ENCODE results near the gene GLB1L3.

Gene GLB1L3

DNA sequence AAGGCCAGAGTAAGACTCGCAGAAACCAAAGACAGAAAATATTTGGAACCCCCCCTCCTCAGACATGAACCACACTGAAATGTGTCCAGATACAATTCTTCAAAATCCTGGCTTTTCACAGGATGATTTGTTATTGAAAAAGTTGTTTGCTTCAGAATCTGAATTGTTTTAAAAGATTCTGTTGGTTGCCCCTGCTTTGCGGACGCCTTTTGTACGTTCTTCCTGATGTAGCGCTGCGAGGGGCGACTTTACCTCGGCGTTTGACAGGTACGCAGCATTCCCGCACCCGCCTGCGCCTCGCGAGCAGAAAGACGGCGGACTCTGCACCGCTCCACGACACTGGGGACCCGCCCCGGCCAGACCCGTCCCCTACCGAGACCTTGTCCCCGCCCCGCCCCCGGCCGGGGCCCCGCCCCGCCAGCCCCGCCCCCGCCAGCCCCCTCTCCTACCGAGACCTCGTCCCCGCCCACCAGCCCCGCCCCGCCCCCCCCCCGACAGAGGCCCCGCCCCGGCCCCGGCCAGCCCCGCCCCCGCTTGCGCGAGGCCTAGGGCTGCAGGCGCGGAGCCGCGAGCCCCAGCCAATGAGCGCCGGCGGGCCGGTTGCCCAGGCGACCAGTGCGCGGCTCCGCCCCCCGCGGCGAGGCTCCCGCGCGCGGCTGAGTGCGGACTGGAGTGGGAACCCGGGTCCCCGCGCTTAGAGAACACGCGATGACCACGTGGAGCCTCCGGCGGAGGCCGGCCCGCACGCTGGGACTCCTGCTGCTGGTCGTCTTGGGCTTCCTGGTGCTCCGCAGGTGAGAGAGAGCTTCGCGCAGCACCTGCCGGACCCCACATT lies 55.4 kb downstream of the GLB1L3 start, which contains the start of gene GLB1L2:
Gene GLB1L2, plus strand, starts transcription at position 635 of the 835 bp plus-strand sequence. Its CDS starts 74 bp downstream, at position 709.
- Histone ChIP-seq H3K27me3 (ENCODE audit: control insufficient read depth, insufficient read depth, low read length) (peaks cover 27% of the 10 kb centered on the region), H3K4me2 (ENCODE audit: low read length) (peak within 1 kb of the TSS; percentile 74), H3K9ac (ENCODE audit: low read depth, low read length) (no peak within 1 kb of the TSS), H3K4me3 (ENCODE audit: low read length) (peak within 1 kb of the TSS; percentile 47), H3K4me1 (ENCODE audit: control insufficient read depth, insufficient read depth, low read length) (peaks cover 4% of the 10 kb centered on the region), H3K36me3 (ENCODE audit: insufficient read depth, low read length) (no peaks in the 10 kb centered on the region), H3K9me3 (replicated peaks; ENCODE audit: low read length) (no peaks in the 10 kb centered on the region)

DNA sequence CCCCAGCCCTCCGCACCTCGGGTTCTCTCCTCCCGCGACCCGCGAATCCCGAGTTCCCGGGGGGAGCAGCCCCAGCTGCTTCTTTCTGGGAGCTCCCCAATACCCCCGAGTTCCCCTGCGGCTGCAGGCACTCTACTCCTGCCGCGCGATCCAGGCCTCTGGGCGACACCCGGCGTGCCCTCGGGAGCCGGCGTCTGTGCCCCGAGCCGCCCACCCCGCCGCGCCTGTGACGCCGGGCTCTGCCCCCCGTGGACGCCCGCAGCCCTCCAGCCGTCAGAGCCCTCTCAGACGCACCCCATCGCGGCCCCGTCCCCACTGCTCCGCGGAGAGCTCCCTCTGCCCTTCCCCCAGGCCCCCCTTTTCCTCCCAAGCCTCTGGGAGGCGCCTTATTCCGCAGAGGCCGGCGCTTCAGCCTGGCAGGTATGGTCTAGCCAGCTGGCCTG lies 56.0 kb downstream of the GLB1L3 start:
- H3K9ac ChIP-seq (ENCODE audit: low read depth, low read length): no peak overlapping the region
- H3K4me1 ChIP-seq (ENCODE audit: control insufficient read depth, insufficient read depth, low read length): peaks cover 4% of the 10 kb centered on the region
- peaks cover 27% of the 10 kb centered on the region for H3K27me3 ChIP-seq (ENCODE audit: control insufficient read depth, insufficient read depth, low read length)
- H3K4me3 ChIP-seq (ENCODE audit: low read length): peak overlapping the region; percentile 47
- H3K9me3 ChIP-seq (replicated peaks; ENCODE audit: low read length): no peaks in the 10 kb centered on the region
- H3K36me3 ChIP-seq (ENCODE audit: insufficient read depth, low read length): no peaks in the 10 kb centered on the region
- H3K4me2 ChIP-seq (ENCODE audit: low read length): peak overlapping the region; percentile 74

DNA sequence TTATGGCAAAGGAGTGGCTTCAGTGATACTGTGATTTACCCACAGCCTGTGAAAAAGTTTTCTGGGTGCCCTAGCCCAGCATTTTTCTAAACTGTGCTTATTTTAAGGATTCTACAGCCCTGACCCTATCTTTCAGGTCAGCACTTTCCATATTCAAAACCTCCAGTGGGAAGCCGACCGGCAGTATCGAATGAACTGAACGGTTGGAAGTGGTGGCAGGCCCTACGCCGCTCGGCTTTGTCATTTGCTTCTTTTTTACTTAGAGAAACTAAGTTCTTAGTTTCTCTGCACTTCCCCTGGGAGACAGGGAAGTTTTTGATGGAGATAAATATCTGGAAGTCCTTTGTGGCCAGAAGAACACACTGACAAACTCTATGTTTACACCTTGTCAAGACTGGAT lies 56.6 kb downstream of the GLB1L3 start:
- H3K4me2 ChIP-seq (ENCODE audit: low read length): no peak overlapping the region
- no peaks in the 10 kb centered on the region for H3K9me3 ChIP-seq (replicated peaks; ENCODE audit: low read length)
- no peak overlapping the region for H3K4me3 ChIP-seq (ENCODE audit: low read length)
- no peak overlapping the region for H3K9ac ChIP-seq (ENCODE audit: low read depth, low read length)
- peaks cover 4% of the 10 kb centered on the region for H3K4me1 ChIP-seq (ENCODE audit: control insufficient read depth, insufficient read depth, low read length)
- H3K36me3 ChIP-seq (ENCODE audit: insufficient read depth, low read length): no peaks in the 10 kb centered on the region
- peaks cover 27% of the 10 kb centered on the region for H3K27me3 ChIP-seq (ENCODE audit: control insufficient read depth, insufficient read depth, low read length)

DNA sequence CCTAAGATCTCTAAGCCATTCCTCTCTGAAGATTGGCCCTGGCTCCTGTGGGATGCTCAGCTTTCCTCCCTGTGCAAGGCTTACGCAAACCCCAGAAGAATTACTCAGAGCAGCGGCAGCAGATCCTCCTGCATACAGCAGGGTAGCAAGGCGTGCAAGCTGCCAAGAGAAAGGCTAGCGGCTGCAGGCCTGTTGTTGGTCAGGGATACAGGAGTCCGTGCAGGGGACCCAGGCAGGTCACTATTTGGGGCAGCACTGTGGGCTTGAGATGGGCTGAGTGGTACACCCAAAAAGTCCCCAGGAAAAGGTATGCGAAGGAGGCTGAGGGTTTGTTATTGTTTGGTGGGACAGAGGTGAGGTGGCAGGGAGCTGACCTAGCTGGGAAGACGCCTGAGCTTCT lies 57.1 kb downstream of the GLB1L3 start:
- H3K36me3 ChIP-seq (ENCODE audit: insufficient read depth, low read length): no peaks in the 10 kb centered on the region
- no peak overlapping the region for H3K9ac ChIP-seq (ENCODE audit: low read depth, low read length)
- no peaks in the 10 kb centered on the region for H3K9me3 ChIP-seq (replicated peaks; ENCODE audit: low read length)
- H3K4me3 ChIP-seq (ENCODE audit: low read length): no peak overlapping the region
- H3K4me2 ChIP-seq (ENCODE audit: low read length): no peak overlapping the region
- H3K27me3 ChIP-seq (ENCODE audit: control insufficient read depth, insufficient read depth, low read length): peaks cover 27% of the 10 kb centered on the region
- peaks cover 4% of the 10 kb centered on the region for H3K4me1 ChIP-seq (ENCODE audit: control insufficient read depth, insufficient read depth, low read length)

DNA sequence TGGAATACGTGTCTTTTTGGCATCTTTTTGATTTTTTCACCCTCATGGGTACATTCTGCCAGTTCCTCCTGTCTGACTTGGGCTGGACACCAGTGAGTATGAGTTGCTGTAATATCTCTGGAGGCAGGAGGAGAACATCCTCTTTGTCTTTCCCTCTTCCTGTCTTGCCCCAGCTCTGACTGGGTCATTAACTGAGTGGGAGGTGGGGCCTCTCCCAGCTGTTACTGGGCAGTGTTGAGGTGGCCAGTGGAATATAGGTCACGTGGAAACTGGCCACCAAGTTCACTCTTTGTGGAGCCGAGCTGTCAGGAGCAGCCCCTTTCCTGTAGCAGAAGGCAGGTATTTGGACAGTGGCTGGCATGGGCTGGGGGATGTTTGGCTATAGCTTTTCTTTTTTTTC lies 57.8 kb downstream of the GLB1L3 start:
- Histone ChIP-seq H3K4me3 (ENCODE audit: low read length) (no peak overlapping the region), H3K9me3 (replicated peaks; ENCODE audit: low read length) (no peaks in the 10 kb centered on the region), H3K9ac (ENCODE audit: low read depth, low read length) (no peak overlapping the region), H3K4me1 (ENCODE audit: control insufficient read depth, insufficient read depth, low read length) (peaks cover 4% of the 10 kb centered on the region), H3K27me3 (ENCODE audit: control insufficient read depth, insufficient read depth, low read length) (peaks cover 27% of the 10 kb centered on the region), H3K4me2 (ENCODE audit: low read length) (no peak overlapping the region), H3K36me3 (ENCODE audit: insufficient read depth, low read length) (no peaks in the 10 kb centered on the region)

DNA sequence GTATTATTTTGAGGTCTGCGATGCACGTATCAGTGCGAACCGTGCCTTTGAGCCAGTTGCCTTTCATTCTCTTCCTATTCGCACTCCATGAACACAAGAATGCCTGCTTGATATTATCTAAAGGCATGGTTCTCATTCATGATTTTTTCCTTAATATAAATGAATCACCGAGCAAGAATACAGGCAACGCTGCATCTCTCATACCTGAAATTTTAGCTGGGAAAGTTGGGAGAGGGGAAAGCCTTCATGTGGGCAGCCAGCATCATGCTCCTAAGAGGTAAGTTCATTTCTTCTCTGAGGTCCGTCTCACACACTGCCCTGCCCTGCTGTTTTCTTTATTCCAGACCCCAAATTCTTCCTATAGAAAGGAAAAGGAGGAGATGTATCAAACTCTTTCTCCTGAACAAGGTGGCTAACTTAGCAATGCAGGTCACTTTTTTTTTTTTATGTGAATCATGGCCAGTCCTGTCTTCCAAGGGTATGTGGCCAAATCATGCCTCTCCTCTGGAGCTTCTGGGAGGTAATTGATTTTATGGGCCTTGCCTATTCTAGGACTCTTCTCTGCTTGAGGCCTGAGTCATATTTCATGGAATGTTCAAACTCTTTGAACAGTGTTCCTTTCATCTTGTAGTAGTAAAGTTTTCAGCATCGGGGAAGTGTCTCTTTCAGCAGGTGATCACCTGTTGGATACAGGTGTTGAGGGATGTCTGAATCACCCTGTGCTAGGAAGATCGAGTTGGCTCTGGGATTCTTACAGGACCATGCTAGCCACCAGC lies 58.8 kb downstream of the GLB1L3 start:
- Histone ChIP-seq H3K4me2 (ENCODE audit: low read length) (no peak overlapping the region), H3K36me3 (ENCODE audit: insufficient read depth, low read length) (no peaks in the 10 kb centered on the region), H3K4me1 (ENCODE audit: control insufficient read depth, insufficient read depth, low read length) (peaks cover 4% of the 10 kb centered on the region), H3K9ac (ENCODE audit: low read depth, low read length) (no peak overlapping the region), H3K9me3 (replicated peaks; ENCODE audit: low read length) (no peaks in the 10 kb centered on the region), H3K4me3 (ENCODE audit: low read length) (no peak overlapping the region), H3K27me3 (ENCODE audit: control insufficient read depth, insufficient read depth, low read length) (peaks cover 27% of the 10 kb centered on the region)

DNA sequence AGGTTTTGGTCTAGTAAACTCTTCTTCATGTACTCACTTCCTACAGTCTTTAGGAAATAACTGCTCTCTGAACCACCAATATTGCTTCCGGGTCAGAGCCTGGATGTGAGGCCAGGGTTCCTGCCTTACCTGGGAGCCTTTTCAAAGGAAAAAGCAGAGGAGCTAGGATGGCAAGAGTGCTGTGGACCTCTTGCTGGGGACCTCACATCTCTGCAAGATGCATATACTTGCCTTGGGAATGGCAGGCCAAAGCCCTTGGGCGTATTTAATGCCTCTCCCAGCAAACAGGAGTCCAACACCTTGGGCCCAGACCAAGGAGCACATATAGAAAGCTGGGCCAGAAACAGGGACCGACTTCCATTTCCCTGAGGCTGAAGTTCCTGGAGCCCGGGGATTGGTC lies 60.9 kb downstream of the GLB1L3 start:
- peaks cover 11% of the 10 kb centered on the region for H3K27me3 ChIP-seq (ENCODE audit: control insufficient read depth, insufficient read depth, low read length)
- no peak overlapping the region for H3K4me3 ChIP-seq (ENCODE audit: low read length)
- H3K4me1 ChIP-seq (ENCODE audit: control insufficient read depth, insufficient read depth, low read length): peaks cover 1% of the 10 kb centered on the region
- no peaks in the 10 kb centered on the region for H3K36me3 ChIP-seq (ENCODE audit: insufficient read depth, low read length)
- no peak overlapping the region for H3K9ac ChIP-seq (ENCODE audit: low read depth, low read length)
- H3K4me2 ChIP-seq (ENCODE audit: low read length): no peak overlapping the region
- no peaks in the 10 kb centered on the region for H3K9me3 ChIP-seq (replicated peaks; ENCODE audit: low read length)

DNA sequence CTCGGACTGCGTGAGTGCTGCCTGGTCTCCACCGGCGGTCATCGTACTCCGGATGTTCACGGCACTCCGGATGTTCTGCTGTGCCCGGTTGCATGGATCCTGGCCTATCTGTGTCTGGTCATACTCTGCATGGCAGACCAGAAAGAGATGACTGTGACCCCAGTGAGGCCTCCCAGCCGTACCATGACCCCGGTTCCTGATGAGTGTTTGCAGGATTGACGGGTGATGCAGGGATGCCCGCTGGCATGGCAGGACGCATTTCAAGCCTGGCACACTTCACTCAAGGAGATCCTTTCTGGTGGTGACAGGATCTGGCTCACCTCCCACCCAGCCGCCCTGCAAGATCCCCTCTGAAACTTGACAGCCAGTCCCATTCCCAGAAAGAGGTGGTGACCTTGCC lies 61.9 kb downstream of the GLB1L3 start:
- H3K27me3 ChIP-seq (ENCODE audit: control insufficient read depth, insufficient read depth, low read length): peaks cover 2% of the 10 kb centered on the region
- H3K4me3 ChIP-seq (ENCODE audit: low read length): no peak overlapping the region
- no peaks in the 10 kb centered on the region for H3K9me3 ChIP-seq (replicated peaks; ENCODE audit: low read length)
- H3K36me3 ChIP-seq (ENCODE audit: insufficient read depth, low read length): no peaks in the 10 kb centered on the region
- H3K4me1 ChIP-seq (ENCODE audit: control insufficient read depth, insufficient read depth, low read length): no peaks in the 10 kb centered on the region
- no peak overlapping the region for H3K9ac ChIP-seq (ENCODE audit: low read depth, low read length)
- H3K4me2 ChIP-seq (ENCODE audit: low read length): no peak overlapping the region

DNA sequence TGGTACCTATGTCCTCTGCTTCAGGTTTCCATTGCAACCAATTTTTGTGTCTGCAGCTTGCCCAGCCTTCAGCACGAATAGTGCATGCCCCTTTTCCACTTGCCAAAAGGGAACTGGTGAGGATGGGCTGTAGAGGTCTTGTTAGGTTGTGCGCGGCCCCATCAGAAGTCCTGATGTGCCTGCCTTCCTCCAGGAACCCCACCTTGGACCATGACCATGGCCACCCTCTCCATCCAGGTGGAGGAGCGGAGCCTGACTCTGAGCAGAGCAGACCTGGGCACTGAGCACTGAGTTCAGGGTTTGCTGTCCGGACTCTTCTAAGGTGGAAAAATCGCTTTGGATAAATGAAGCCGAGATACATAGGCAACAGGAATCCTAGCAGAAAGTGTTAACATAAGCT lies 62.5 kb downstream of the GLB1L3 start:
- Histone ChIP-seq H3K4me2 (ENCODE audit: low read length) (no peak overlapping the region), H3K9ac (ENCODE audit: low read depth, low read length) (no peak overlapping the region)

DNA sequence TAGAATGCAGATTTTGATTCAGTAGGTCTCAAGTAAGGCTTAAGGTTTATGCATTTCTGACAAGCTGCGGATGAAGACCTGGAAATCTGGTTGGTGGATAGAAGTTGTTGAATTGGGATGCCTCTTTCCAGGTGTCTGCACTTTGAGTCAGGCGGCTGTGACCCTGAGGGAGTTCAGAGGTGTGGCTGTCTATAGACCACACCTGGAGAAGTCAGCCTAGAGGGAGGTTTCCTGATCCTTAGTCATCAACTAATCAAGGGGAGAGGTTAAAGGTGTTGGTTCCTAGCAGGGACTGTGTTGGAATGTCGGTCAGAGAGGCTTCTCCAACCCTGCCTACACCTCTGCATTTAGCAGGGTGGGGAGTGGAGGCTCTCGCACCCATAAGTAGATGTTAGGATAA lies 63.6 kb downstream of the GLB1L3 start:
- no peaks in the 10 kb centered on the region for H3K36me3 ChIP-seq (ENCODE audit: insufficient read depth, low read length)

More for the DNA sequence above, 62.5 kb downstream of the GLB1L3 start:
- H3K4me3 ChIP-seq (ENCODE audit: low read length): no peak overlapping the region
- no peaks in the 10 kb centered on the region for H3K9me3 ChIP-seq (replicated peaks; ENCODE audit: low read length)
- no peaks in the 10 kb centered on the region for H3K4me1 ChIP-seq (ENCODE audit: control insufficient read depth, insufficient read depth, low read length)
- no peaks in the 10 kb centered on the region for H3K27me3 ChIP-seq (ENCODE audit: control insufficient read depth, insufficient read depth, low read length)
- no peaks in the 10 kb centered on the region for H3K36me3 ChIP-seq (ENCODE audit: insufficient read depth, low read length)

DNA sequence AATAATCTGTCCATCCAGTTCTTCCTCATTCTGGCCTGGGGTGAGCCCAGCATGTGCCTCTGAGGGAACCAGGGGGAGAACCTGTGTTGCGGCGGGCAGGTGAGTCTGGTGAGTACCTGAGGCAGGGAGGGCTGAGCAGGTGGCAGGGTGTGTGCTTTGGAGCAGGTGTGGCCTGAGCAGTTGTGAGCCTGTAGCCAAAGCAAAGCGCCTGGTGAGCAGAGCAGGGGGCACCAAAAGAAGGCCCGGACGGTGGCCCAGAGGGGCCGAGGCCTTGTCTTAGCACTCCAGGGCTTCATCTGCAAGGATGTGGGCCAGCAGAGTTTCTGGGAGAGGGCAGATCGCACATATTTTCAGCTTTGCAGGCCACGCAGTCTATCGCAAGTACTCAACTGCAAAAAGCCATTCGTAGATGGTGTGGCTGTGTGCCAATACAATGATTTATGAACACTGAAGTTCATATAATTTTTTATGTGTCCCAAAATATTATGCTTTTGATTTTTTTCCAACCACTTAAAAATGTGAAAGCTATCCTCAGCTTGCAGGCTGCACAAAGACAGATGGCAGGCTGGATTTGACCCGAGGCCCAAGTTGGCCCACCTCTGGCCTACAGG lies 64.3 kb downstream of the GLB1L3 start:
- Histone ChIP-seq H3K9me3 (replicated peaks; ENCODE audit: low read length) (no peaks in the 10 kb centered on the region), H3K27me3 (ENCODE audit: control insufficient read depth, insufficient read depth, low read length) (no peaks in the 10 kb centered on the region), H3K9ac (ENCODE audit: low read depth, low read length) (no peak overlapping the region), H3K4me1 (ENCODE audit: control insufficient read depth, insufficient read depth, low read length) (no peaks in the 10 kb centered on the region), H3K4me3 (ENCODE audit: low read length) (no peak overlapping the region), H3K36me3 (ENCODE audit: insufficient read depth, low read length) (no peaks in the 10 kb centered on the region), H3K4me2 (ENCODE audit: low read length) (no peak overlapping the region)

More for the DNA sequence above, 63.6 kb downstream of the GLB1L3 start:
- no peak overlapping the region for H3K9ac ChIP-seq (ENCODE audit: low read depth, low read length)
- H3K9me3 ChIP-seq (replicated peaks; ENCODE audit: low read length): no peaks in the 10 kb centered on the region
- H3K4me2 ChIP-seq (ENCODE audit: low read length): no peak overlapping the region
- H3K4me1 ChIP-seq (ENCODE audit: control insufficient read depth, insufficient read depth, low read length): no peaks in the 10 kb centered on the region
- no peaks in the 10 kb centered on the region for H3K27me3 ChIP-seq (ENCODE audit: control insufficient read depth, insufficient read depth, low read length)
- H3K4me3 ChIP-seq (ENCODE audit: low read length): no peak overlapping the region
